ENCODE results near the gene TLL2.

TLL2 gene

GRCh38 chr10:96317067-96317833, 196.5 kb downstream of the TLL2 start:
- TF ChIP-seq TAF1 (IDR thresholded peaks at IDR 0.05; ENCODE audit: borderline replicate concordance, insufficient read depth, low read length) (no peak), REST (IDR thresholded peaks at IDR 0.05; ENCODE audit: insufficient read depth in 1 of 2, low read depth in 2 of 2, low read length in 2 of 2) (no peak), POLR2AphosphoS5 (IDR thresholded peaks at IDR 0.05; ENCODE audit: low read depth, low read length) (no peak), FOXP2 (optimal IDR thresholded peaks at IDR 0.05; ENCODE audit: borderline replicate concordance, extremely low read depth, extremely low read length, insufficient read depth) (no peak), SIN3A (IDR thresholded peaks at IDR 0.05; ENCODE audit: borderline replicate concordance, insufficient read depth, low read length) (no peak)
